ENCODE measurements around the gene LDAH.
"Not testable (repeated sequence)": the region's sequence is repeated elsewhere in the genome, so short reads cannot be mapped to it uniquely, and the experiment has no call there.

Gene LDAH

DNA sequence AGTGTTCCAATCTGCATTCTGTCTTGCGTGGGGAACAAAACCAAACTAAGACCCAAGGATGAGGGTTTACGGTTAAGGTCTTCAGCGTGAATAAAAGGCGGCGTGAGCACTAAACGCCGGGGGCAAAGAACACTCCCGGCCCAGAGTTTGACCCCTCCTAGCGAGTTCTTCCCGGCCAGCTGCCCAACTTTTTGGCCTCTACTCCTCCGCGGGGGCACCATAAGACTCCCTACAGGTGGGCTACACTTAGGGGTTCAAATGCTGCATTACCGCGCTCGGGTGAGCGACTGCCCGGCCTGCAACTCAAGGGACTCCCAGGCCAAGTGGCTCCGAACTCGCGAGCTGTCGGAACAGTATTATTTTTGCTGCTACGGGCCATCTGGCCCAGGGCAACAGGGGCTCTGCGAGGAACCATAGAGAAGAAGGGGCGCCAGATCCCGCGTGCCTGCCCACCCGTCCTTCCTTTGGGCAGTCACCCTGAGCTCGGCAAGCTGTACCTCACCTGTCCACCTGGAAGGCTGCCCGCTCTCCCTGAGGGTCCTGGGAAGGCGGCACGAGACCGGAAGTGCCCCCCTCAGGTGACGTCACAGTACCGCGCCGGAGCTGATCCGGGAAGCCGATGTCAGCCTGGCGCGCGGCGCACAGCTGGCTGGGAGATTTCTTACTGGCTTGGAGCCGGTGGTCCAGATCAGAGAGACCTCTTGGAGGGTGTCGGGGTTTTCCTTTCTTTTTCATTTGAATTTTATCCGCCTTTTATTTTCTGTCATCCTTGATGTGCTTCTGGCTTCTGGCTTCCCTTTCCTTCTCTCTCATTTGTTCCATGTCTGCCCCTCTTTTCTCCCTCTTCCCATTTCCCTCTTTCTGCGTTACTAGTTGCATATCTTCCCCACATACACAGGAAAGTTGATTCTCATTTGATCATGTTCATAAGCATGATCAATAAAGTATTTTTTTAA lies at the start of gene LDAH:
Gene LDAH, minus strand, starts transcription at position 567 of the 956 bp plus-strand sequence. CDS start 21,638 bp downstream, outside the sequence.
- DNase-seq: peak; percentile 82

- no peak for DNase-seq
Measured at GRCh38 chr2:20868377-20868776, 45.5 kb upstream of the LDAH start.

- no peak for DNase-seq
Measured at GRCh38 chr2:20862850-20863249, 39.9 kb upstream of the LDAH start.

GRCh38 chr2:20855456-20855855 lies 32.6 kb upstream of the LDAH start:
- DNase-seq: no peak

DNA sequence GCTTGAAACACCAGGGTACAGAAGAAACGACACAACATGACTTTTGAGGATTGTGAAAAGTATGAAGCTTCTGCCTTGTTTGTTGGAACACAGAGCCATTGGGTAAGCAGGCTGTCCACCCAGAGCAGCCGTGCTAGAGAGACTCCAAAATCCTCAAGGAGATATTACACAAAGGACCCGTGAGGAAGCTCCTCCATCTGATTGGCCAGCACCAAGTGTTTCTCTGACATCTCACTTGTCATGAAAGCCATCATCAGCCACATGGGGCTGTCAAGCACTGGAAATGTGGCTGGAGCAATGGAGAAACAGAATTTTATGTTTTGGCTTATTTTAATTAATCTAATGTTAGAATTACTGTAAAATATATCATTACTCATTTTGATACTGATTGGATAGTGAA lies 29.8 kb upstream of the LDAH start:
- no peak for DNase-seq

DNA sequence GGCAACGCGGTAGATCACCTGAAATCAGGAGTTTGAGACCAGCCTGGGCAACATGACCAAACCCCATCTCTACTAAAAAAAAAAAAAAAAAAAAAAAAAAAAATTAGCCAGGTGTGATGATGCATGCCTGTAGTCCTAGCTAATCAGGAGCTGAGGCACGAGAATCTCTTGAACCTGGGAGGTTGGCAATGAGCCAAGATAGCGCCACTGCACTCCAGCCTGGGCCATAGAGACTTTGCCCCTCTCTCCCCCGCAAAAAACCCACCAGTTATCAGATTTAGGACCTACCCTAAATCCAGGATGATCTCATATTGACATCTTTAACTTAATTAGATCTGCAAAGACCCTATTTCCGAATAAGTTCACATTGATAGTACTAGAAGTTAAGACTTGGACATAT lies 29.2 kb upstream of the LDAH start:
- DNase-seq: no peak

DNA sequence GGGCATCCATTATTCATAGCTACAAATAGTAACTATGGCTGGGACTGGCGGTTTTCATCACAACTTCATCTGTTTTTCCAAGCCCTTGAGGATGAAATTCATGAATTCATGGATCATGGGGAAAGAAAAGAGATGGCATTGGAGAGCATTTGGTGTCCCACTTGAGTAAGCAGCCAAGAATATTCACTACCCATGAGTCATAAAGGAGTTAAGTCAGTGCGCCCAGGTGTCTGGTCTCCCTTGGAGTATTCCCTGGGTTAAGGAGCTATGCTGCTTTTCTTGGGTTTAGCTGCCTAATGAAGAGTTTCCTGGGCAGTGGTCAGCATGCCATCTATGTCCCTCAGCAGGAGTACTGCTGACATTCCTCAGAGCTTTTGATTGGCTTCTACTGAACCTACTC lies 21.3 kb upstream of the LDAH start:
- no peak for DNase-seq

DNA sequence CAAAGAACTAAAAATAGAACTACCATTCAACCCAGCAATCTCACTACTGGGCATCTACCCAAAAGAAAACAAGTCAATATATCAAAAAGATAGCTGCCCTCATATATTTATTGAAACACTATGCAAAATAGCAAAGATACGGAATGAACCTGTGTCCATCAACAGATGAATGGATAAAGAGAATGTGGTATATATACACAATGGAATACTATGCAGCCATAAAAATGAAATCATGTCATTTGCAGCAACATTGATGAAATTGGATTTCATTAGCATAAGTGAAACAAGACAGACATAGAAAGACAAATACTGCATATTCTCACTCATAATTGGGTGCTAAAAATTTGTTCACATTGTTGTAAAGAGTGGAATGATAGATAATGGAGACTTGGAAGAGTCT lies 16.2 kb upstream of the LDAH start:
- DNase-seq: no peak

- DNase-seq: no peak
Measured at GRCh38 chr2:20838016-20838415, 15.1 kb upstream of the LDAH start.

DNA sequence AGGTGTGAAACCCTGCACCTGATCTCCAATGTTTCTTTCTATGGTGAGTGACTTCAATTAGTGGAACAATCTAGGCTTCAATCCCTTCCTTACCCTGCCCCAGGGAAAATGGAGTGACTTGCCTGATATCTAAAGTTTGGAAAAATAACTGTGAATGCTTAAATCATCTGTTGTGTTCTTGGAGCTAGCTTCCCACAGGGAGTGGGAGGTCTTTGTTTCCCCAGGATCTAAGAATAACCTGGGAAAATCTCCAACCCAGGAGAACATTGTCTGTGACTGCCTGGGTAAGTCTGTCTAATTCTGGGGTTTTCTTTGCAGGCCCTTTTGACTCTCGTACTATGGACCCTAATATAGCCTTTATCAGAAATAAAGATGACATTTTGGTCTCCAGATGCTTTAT lies 13.6 kb upstream of the LDAH start:
- no peak for DNase-seq

DNA sequence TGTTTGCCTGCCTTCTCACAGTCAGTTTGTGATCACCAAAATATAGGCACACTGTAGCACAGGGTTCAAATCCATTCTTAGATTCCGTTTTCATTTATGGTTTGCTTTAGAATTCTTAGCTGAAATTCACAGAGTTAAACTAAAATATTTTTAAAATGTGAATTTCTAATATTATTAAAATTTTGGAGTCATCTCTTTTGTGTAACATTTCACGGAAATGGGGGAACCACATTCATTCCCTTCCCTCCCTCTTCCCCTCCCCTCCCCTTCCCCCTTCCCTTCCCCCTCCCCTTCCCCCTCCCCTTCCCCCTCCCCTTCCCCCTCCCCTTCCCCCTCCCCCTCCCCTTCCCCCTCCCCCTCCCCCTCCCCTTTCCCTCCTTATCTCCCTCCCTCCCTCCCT lies 11.4 kb upstream of the LDAH start:
- DNase-seq: no peak

GRCh38 chr2:20832606-20833005 lies 9.7 kb upstream of the LDAH start:
- DNase-seq: no peak

DNA sequence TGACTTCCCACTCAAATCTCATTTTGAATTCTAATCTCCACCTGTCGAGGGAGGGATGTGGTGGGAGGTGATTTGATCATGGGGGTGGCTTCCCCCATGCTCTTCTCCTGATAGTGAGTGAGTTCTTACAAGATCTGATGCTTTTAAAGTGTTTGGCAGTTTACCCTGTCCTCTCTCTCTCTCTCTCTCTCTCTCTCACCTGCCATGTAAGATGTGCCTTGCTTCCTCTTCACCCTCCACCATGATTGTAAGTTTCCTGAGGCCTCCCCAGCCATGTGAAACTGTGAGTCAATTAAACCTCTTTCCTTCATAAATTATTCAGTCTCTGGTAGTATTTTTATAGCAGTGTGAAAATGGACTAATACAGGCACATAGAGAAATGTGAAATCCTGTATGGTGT lies 7.0 kb upstream of the LDAH start:
- DNase-seq: no peak

DNA sequence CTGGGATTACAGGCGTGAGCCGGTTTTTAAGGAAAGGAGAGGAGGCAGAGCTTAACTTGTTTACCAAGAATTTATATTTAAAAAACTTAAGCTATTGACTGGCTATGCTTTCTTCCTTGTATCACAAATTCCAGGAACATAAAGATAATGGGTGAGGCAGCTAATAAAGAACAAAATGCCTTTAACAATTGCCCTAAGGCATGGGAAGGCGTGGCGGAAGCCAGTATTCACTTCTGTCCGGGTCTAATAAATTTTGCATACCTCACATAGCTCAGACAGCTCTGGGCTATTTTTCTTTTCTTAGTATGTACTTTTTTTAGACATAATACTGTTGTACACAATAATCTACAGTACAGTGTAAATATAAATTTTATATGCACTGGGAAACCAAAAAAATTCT lies 1.0 kb upstream of the LDAH start:
- DNase-seq: no peak

- no peak for DNase-seq
Measured at GRCh38 chr2:20818820-20819219, 4.1 kb downstream of the LDAH start.

GRCh38 chr2:20815216-20815615 lies 7.7 kb downstream of the LDAH start:
- no peak for DNase-seq

DNA sequence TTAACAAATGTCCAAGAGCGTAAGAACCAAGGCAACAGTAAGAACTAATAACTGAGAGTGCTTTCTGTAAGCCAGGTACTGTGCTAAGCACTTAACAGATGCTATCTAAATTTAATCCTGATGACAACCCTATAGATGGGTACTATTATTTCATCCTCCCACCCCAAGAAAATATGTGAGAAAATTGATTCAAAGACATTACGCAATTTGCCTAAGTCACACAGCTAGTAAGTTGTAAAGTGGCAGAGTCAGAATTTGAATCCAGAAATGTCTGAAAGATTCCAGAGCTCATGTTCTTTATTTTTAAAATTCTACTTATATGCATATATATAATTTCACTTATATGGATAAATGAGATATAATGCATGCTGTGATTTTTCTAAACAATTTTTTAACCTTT lies 10.1 kb downstream of the LDAH start:
- no peak for DNase-seq

DNA sequence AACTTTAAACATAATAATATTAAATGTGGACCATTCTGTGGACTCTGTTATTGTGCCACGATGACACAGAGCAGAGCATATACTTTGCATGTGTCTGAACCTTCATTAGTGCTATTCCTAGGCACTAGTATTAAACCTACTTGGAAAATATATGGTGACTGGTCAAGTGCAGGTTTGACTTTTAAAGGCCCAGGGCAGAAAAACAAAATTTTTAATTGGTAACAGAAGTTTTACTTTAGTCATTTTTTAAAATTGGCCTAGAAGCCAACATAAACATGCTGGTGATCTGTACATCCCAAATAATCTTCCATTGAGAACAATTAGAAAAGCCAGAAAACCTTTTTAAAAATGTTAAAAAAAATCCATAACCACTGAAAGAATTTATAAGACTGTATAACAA lies 16.6 kb downstream of the LDAH start:
- DNase-seq: no peak

DNA sequence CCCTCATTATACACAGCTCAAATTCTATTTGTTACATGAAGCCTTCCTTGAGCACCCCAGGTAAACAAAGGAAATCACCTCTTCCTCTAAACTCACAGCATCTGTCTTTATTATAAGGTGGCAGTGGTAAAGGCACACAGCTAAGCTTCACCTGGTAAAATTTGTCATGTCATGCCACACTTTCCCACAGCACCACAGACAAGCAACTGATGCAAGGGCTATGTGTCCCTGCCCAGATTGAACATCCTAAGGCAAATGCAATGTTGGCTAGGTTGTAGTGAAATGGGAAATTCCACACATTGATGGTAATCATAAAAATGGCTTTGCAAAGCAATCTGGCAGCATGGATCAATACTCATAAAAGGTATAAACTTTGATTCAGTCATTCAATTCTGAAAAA lies 18.9 kb downstream of the LDAH start:
- DNase-seq: no peak

GRCh38 chr2:20803226-20803682 lies 19.6 kb downstream of the LDAH start:
- no peak for DNase-seq

GRCh38 chr2:20797096-20797495 lies 25.8 kb downstream of the LDAH start:
- no peak for DNase-seq

GRCh38 chr2:20796374-20796791 lies 26.5 kb downstream of the LDAH start:
- peak; percentile 22 for DNase-seq

DNA sequence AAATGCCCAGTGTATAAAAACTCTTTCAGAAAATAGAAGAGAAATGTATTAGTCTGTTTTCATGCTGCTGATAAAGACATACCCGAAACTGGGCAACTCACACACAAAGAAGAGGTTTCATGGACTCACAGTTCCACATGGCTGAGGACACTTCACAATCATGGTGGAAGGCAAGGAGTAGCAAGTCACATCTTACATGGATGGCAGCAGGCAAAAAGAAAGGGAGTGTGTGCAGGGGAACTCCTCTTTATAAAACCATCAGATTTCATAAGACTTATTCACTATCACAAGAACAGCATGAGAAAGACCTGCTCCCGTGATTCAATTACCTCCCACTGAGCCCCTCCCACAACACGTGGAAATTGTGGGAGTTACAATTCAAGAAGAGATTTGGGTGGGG lies 29.0 kb downstream of the LDAH start:
- DNase-seq: not testable (repeated sequence)

DNA sequence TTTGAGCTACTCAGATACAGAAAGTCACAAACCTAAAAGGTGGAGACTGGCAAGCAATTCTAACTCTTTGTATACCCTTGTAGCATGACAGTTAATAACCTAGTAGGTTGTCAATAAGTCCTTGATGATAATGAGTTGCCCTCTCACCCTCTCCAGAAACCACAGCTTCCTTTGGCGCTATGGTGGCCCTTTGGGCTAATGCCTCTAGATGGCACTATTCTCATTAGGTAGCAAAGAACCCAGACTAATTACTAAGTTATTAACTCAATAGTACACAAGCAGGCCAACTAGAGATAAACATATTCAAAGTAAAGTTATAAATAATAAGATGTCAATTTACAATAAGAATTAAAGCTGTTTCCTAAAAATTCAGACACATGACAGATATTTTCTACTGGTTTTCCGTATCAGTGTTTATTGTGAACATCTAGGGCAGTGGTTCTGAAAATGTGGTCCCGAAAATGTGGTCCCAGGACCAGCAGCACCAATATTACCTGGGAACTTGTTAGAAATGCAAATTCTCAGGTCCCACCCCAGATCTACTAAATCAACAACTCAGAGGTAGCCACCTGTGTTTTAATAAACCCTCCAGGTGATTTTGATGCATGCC lies 41.1 kb downstream of the LDAH start:
- peak; percentile 37 for DNase-seq
